Measurements from ENCODE around the gene GCN1.

DNA sequence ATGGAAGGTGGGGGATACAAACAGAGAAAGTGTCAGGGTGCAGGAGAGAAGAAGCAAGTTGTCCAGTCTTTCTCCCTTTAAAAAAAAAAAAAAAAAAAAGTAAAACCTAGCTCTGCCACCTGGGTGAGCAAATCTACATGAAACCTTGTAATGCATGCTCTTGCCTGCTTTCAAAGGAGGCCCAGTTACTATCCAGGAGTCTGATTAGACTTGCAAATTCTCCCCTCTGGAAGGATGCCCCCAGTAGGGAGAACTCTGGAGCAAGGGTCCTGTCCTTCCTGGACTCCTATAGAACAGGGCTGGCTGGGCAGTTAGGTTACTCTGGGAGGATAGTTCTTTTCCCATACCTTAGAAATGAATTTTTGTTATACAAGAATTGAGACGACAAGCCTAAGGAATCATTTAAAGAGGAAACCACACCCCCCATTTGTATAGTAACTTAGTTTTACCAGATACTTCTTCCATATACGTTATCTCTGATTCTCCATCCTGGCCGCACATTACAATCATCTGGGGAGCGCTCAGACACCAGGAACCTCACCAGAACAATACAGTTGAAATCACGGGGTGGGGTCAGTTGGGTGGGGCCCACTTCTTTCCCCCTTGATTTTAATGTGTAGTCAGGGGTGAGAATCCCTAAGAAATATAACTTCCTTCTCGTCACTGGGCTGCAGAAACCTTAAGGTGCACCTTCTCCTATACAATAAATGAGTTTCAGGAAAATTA is 108.4 kb downstream of the GCN1 start:
- TF ChIP-seq, protein P1, sequence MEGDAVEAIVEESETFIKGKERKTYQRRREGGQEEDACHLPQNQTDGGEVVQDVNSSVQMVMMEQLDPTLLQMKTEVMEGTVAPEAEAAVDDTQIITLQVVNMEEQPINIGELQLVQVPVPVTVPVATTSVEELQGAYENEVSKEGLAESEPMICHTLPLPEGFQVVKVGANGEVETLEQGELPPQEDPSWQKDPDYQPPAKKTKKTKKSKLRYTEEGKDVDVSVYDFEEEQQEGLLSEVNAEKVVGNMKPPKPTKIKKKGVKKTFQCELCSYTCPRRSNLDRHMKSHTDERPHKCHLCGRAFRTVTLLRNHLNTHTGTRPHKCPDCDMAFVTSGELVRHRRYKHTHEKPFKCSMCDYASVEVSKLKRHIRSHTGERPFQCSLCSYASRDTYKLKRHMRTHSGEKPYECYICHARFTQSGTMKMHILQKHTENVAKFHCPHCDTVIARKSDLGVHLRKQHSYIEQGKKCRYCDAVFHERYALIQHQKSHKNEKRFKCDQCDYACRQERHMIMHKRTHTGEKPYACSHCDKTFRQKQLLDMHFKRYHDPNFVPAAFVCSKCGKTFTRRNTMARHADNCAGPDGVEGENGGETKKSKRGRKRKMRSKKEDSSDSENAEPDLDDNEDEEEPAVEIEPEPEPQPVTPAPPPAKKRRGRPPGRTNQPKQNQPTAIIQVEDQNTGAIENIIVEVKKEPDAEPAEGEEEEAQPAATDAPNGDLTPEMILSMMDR (IDR thresholded peaks at IDR 0.05; ENCODE audit: control extremely low read depth in 1 of 3, insufficient read depth in 1 of 3, low read depth in 1 of 3, low read length in 3 of 3) = no peak
- TF ChIP-seq CHD2 (IDR thresholded peaks at IDR 0.05; ENCODE audit: low read length) (no peak), TAF1 (IDR thresholded peaks at IDR 0.05; ENCODE audit: low read depth, low read length) (no peak), TCF12 (IDR thresholded peaks at IDR 0.05; ENCODE audit: low read depth, low read length) (no peak), GABPA (IDR thresholded peaks at IDR 0.05; ENCODE audit: borderline replicate concordance, insufficient read depth, low read length) (no peak), CREB1 (IDR thresholded peaks at IDR 0.05) (no peak), SIX5 (IDR thresholded peaks at IDR 0.05; ENCODE audit: low read depth, low read length) (no peak), TEAD4 (IDR thresholded peaks at IDR 0.05; ENCODE audit: low read depth, low read length) (no peak), GTF2F1 (IDR thresholded peaks at IDR 0.05; ENCODE audit: borderline replicate concordance, low read depth, low read length) (no peak), SAP30 (IDR thresholded peaks at IDR 0.05; ENCODE audit: insufficient read depth, insufficient replicate concordance, low read length) (no peak)

All from H1 (cell line).